GM12864 (cell line): Measurements from ENCODE around the gene HMGCL.
"Not testable (repeated sequence)": the region's sequence is repeated elsewhere in the genome, so short reads cannot be mapped to it uniquely, and the experiment has no call there.

Experiments
- DNase-seq: peaks from one replicate; pipeline ENCODE4 v3.0.0-alpha.2; 2011; ENCODE audit warnings: low read depth
- H3K4me3 ChIP-seq: 2 replicates; pipeline ENCODE4 v1.5.1; 2011; ENCODE audit warnings: mild to moderate bottlenecking, low read depth, low read length, control low read depth
- TF ChIP-seq, protein P1 (sequence below): IDR thresholded peaks from 2 replicates; pipeline ENCODE4 v1.5.1; 2011; ENCODE audit warnings: low read depth, mild to moderate bottlenecking, moderate library complexity, low read length, control low read depth, inconsistent platforms; ENCODE audit errors: missing control alignments

The HMGCL gene

DNA sequence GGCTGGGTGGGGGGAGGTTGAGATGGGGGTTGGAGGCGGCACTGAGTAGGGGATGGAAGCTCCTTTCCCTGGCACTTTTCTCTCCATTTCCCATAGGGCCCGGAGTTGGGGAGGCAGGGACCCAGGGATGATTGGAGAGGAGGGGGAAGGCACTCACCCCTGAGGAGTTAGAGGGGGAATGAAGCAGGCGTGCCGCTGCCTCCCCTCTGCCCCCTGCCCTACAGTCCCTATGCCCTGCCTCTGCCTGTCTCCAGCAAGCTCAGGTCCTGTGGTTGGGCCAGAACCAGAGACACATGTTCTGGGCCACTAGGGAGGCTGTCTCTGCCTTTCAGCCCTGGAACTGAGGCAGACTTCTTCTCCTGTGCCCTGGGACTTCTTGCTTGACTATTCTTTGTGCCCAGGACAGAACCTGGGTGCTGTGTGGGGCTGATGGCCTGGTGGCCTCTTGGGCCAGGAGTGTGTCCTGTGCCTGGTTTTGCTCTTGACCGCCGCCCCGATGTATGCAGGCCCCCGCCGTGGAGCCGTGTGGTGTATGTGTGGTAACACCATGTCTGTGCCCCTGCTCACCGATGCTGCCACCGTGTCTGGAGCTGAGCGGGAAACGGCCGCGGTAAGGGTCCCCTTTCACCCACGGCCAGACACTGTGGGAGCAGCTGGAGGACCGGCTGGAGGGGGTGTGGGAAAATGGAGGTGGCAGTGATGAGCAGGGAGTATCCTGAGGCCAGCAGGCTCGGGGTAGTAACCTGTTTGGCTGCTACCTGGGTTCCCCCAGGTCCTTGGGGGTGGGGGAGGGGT is 32.9 kb downstream of the HMGCL start:
- TF ChIP-seq, protein P1, sequence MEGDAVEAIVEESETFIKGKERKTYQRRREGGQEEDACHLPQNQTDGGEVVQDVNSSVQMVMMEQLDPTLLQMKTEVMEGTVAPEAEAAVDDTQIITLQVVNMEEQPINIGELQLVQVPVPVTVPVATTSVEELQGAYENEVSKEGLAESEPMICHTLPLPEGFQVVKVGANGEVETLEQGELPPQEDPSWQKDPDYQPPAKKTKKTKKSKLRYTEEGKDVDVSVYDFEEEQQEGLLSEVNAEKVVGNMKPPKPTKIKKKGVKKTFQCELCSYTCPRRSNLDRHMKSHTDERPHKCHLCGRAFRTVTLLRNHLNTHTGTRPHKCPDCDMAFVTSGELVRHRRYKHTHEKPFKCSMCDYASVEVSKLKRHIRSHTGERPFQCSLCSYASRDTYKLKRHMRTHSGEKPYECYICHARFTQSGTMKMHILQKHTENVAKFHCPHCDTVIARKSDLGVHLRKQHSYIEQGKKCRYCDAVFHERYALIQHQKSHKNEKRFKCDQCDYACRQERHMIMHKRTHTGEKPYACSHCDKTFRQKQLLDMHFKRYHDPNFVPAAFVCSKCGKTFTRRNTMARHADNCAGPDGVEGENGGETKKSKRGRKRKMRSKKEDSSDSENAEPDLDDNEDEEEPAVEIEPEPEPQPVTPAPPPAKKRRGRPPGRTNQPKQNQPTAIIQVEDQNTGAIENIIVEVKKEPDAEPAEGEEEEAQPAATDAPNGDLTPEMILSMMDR, result no peak
- H3K4me3 ChIP-seq, result peak overlapping the region; percentile 98
- no peak for DNase-seq

DNA sequence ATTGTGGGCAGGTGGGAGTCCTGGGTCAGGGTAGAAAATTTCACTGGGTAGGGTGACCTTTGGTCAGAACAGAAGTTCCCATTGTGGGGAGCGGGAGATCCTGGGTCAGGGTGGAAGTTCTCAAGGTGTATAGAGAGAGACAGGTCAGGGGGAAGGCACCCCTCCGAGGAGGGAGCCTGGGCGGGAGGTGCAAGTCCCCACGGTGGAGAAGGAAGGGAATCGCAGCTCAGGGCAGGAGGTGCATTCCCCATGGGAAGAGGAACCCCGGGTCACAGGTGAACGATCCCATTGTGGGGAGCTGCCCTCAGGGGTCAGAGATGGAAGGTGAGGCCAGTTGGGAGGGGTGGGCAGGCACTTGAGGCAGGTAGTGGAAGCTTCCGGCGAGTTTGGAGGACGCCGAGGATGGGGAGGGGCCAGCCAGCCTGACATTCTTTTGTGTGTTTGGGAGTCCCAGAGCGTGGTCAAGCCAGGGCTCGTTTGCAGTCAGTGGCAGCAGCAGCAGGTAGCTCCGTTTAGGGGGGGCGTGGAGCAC is 33.6 kb downstream of the HMGCL start:
- peak overlapping the region; percentile 98 for H3K4me3 ChIP-seq
- TF ChIP-seq, protein P1, result no peak
- no peak for DNase-seq

DNA sequence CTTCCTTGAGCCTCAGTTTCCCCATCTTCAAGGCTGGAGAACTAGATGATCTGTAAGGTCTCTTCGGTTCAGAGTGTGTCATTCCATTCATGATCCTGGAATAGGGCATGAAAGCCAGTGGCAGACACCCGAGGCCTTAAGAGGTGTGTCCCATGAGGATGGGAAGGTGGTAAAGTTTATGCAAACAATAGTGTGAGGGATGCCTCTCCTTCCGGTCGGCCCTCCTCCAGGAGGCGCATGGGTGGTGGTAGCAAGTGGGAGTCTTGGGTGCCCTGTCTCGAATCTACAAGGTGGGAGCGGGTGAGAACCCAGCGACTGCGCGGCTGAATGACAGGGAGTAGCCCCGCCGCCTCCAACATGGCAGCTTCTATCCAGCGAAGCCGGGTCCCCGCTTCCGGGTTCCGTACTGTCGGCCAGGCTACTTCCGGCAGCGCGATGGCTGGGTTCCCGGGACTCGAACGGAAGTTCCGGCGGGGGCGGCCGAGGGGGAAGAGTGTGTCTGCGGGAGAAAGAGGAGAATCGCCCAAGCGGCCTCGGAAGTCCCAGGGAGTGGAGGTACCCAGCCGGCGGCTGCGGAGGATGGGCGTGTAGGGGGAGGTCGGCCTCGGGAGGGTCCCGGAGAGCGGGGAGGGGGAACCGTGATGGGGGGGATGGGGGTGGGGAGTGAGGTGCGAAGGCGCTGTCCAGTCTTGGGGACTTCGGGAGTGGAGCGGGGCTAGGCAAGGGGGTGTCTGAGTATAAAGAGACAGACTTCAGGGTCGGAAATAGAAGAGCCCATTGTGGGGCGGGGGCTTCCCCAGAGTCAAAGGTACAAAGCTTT is 34.3 kb downstream of the HMGCL start, which contains the start of gene LYPLA2:
TSS of gene LYPLA2 (plus strand) at position 450 of the 820 bp plus-strand sequence. CDS start 1,538 bp downstream, outside the sequence.
- TF ChIP-seq, protein P1, result no peak
- peak; percentile 68 for DNase-seq
- peak within 1 kb of the TSS; percentile 98 for H3K4me3 ChIP-seq

DNA sequence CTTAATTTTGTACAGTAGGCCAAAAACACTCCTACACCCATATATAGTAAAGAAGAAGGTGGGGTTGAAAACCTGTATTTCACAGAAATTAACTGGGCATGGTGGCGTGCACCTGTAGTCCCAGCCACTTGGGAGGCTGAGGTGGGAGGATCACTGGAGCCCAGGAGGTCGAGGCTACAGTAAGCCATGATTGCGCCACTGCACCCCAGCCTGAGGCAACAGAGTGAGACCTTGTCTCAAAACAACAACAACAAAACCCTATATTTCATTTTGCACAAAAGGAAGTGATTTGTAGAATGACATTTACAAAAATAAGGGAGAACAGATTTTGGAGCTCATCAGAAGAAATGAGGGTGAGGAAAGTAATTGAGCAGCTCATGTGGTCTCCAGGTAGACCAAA is 36.5 kb downstream of the HMGCL start:
- TF ChIP-seq, protein P1, result no peak
- DNase-seq, result no peak
- H3K4me3 ChIP-seq, result no peak overlapping the region

DNA sequence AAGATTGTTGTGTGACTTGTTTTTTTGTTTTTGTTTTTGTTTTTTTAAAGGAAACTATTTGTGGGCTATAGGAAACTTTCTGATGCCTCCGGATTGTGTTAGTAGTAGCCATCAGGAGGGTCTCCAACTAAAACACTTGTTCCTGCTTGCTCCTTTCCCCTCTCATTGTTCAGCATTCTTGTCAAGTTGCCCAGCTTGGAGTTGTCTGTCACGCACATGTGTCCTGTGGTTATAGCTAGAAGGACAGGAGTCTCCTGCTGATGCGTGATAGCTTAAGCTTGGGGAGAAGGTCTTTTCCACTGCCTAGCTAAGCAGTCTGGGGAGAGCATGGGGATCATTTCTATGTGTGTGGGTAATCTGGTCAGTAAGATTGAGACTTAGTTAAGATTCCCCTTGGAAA is 37.5 kb downstream of the HMGCL start:
- DNase-seq, result no peak
- H3K4me3 ChIP-seq, result no peak overlapping the region
- TF ChIP-seq, protein P1, result no peak

DNA sequence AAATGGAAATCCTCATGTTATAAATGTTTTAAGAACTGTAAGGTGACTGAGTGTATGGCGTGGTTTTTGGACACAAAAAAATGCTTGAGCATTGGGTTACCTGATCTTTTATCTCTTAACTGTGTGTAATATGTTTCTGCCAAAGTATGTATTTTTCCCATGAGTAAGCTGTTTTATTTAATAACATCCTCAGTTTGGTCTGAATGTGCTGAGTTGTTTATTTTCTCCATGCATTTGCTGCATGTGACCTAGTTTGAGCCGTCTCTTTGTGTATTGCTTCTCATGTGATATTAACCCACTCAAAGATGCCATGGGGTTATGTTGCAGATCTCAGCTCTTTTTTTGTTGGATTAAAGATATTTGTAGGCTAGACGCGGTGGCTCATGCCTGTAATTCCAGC is 40.4 kb downstream of the HMGCL start:
- TF ChIP-seq, protein P1, result no peak
- no peak overlapping the region for H3K4me3 ChIP-seq
- no peak for DNase-seq

DNA sequence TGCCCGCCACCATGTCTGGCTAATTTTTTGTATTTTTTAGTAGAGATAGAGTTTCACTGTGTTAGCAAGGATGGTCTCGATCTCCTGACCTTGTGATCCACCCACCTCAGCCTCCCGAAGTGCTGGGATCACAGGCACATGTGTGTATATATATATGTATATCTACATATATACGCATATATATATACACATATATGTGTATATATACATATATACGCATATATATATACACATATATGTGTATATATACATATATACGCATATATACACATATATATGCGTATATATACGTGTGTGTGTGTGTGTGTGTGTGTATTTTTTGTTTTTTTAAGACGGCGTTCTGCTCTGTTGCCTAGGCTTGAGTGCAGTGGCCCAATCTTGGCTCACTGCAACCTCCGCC is 42.1 kb downstream of the HMGCL start:
- DNase-seq, result not testable (repeated sequence)

More for the DNA sequence above, 42.1 kb downstream of the HMGCL start:
- H3K4me3 ChIP-seq, result not testable (repeated sequence)
